GM12892 (cell line): Measurements from ENCODE around the gene PGP.

Experiments
- DNase-seq: peaks from one replicate; pipeline ENCODE4 v3.0.0; 2011; ENCODE audit not compliant: insufficient read length
- FAIRE-seq: peaks from 2 replicates; lab custom pipeline; 2011; peaks lifted over from hg19 to GRCh38; lab: Jason Lieb, UNC
- POLR2A ChIP-seq: IDR thresholded peaks from 2 replicates; pipeline ENCODE4 v1.6.1; 2011; ENCODE audit warnings: low read depth, low read length, control low read depth
- POLR2AphosphoS5 ChIP-seq: IDR thresholded peaks from 2 replicates; pipeline ENCODE4 v1.6.1; 2011; ENCODE audit warnings: low read depth, low read length, control low read depth
- TAF1 ChIP-seq: IDR thresholded peaks from 2 replicates; pipeline ENCODE4 v1.6.1; 2011; ENCODE audit warnings: low read depth, mild to moderate bottlenecking, control low read depth, low read length, borderline replicate concordance

Gene PGP

DNA sequence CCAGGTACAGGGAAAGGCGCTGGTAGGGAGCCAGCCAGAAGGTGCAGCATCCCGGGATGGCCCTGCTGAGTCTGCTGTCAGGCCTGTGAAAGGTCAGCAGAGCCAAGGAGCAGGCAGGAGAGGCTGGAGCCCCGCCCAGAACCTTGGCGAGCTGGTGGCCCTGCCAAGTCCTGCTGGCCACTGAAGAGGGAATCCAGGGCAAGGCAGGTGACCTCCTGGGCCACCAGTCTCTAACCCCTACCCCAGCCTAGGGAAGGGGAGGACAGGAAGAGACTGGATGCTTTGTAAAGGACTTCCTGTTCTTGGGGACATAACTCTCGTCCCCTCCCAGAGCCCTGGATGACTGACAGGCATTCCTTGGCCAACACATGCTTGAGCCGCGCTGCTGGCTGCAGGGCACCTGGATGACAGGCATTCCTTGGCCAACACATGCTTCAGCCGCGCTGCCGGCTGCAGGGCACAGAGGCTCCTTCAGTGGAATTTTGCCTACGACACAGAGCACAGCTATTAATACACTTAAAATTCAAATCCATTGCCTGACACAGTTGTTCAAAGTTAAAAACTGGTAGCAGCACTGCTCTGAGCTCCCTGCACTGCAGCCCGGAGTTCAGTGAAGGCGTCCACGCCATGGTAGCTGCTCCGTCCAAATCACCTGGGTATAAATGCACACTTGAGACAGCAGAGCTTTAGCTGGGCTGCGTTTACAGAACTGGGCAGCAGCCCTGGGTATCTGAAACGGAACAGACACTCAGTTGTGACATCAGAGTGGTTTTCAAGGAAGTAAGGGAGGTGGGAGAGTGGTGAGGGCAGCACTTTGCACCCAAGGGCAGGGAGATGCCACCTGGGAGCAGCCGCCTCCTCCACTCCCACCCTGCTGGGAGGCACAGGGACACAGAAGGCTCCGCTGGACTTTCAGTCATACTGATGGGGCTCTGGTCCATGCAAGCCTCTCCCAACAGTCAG is 2.0 kb downstream of the PGP start:
- no peak for DNase-seq
- no peak for FAIRE-seq
- no peak for TF ChIP-seq TAF1
- TF ChIP-seq POLR2A = peak; percentile 38
- no peak for TF ChIP-seq POLR2AphosphoS5

DNA sequence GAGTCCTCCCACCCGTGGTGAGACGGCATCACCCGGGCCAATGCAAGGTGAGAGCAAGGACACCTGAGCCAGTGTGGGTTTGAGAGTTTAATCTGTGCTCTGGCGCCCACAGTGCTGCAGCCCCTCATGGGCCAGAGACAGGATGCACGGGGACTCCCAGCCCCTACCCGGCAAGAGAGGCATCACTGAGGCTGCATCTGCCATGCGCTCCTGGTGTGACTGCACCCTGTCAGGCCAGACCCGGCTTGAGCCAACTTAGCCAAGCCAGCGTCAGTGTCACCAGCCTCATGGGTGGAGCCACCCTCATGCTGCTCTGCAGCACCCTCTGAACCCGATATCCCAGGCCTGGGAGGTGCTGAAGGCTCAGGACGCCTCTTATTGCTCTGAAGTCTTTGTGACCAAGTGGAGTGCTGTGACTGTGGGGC is 2.7 kb downstream of the PGP start:
- TF ChIP-seq TAF1 = no peak
- TF ChIP-seq POLR2A = no peak
- no peak for TF ChIP-seq POLR2AphosphoS5
- DNase-seq (no peak), FAIRE-seq (no peak)

DNA sequence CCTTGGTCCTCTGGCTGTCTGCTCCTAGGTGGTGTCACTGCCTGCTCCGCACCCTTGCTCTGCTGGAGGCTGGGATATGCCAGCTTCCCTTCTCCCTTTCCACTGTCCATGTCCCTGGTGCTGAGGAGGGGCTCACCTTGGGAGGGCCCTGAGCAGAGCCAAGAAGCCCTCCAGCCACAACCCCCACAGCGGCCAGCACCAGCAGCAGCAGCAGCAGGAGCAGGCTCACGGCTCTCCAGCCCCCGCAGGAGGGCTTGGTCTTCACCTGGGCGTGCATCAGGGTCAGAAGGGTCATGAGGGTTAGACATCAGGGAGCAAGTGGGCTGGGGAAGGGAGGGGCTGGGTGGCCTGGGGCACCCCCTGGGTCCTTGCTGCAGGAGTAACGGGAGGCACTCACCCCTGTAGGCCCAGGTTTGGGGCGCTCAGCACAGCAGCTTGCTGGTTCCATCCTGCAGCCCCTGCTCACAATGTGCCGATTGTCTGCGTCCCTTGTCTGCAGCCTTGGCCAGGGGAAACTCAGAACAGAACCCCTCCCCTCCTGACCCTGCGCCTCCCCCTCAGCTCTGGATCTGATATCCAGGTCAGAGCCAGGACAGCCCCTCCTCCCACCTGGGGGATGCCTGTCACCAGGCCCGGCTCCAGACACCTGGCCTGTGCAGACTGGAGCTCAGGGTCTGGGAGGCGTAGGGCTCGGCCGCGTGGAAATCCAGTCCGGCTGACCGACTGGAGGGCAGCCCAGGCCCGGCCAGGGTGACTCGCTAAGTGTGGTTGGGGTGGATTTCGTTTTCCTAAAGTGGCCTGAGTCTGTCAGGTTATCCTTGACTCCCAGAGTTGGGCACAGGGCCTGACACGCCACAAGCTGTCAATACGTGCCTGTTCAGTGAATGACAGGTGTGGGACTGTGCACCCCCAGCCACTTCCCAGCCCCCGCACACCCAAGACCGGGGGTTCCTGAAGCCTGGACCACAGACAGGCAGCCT is 4.0 kb downstream of the PGP start, which contains the start of gene BRICD5:
Gene BRICD5, minus strand, starts transcription at position 478 of the 980 bp plus-strand sequence. Its CDS starts 30 bp downstream, at position 448.
- FAIRE-seq = no peak
- DNase-seq = no peak
- peak; percentile 13; the same call in 1 of the 2 replicates for TF ChIP-seq POLR2A
- TF ChIP-seq TAF1 = no peak
- TF ChIP-seq POLR2AphosphoS5 = peak; percentile 11; the same call in 1 of the 2 replicates

DNA sequence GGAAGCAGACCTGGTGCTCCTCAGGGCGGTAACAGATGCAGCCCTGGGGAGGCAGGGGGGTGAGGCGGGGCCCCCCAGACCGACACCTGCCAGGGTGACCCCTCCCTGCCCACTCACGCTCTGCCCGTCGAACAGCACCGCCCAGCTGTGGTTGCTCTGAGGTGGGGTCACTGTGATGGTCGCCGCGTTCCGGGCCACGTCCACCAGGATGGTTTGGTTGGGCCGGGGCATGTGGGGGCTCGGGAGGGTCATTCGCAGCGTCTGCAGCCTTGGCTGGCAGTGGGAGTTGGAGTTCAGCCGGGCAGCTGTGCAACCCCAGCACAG is 4.7 kb downstream of the PGP start:
- DNase-seq (no peak), FAIRE-seq (no peak)
- TF ChIP-seq POLR2AphosphoS5 (no peak), TAF1 (no peak), POLR2A (no peak)

DNA sequence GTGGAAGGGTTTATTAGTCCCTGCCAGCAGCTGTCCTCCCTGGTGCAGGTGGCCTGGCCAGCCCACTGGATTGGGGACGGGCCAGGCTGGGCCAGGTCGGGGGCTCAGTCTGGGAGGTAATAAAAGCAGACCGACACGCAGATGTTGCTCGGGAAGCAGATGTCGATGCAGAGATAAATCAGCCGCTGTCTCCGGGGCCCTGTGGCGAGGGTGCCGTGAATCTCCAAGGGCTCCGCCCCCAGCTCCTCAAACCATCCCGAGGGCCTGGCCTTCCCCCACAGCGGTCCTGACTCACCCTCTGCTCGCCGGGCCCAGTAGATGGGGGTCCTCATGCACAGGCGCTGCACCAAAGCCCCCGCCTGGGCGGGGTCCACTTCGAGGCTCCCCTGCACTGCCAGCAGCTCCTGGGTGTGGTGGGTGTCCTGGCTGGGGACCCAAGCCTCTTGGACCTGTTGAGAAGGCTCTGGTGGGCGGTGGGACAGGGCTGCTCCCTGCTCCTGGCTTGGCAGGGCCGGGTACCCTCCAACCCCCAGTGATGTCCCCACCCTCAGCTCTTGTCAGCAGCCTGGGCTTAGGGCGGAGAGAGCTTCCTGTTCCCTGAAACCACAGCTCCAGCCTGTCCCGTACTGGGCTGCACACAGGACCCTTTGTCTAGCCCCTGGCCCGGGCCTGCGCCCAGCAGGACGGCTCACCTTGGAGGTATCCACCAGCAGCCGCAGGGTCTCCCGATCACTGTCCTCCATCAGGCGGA is 5.2 kb downstream of the PGP start:
- FAIRE-seq = no peak
- TF ChIP-seq TAF1 (no peak), POLR2AphosphoS5 (no peak), POLR2A (no peak)
- DNase-seq = no peak

DNA sequence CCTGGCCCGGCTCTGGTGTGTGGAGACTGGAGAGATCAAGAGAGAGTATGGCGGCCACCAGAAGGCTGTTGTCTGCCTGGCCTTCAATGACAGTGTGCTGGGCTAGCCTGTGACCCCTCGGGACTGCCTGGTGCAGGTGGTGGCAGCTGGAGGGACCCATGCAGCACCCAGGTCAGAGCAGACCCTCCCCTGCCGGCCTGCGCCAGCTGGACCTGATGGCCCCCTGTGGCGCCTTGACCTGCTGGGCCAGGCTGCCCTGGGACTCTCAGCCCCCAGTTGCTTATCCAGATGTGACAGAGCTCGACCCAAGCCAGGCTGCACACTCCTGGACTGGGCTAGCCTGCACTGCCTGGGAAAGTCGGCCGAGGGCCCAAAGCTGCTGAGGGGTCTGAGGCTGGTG is 5.9 kb downstream of the PGP start:
- no peak for TF ChIP-seq TAF1
- no peak for TF ChIP-seq POLR2AphosphoS5
- no peak for TF ChIP-seq POLR2A
- no peak for DNase-seq
- no peak for FAIRE-seq

DNA sequence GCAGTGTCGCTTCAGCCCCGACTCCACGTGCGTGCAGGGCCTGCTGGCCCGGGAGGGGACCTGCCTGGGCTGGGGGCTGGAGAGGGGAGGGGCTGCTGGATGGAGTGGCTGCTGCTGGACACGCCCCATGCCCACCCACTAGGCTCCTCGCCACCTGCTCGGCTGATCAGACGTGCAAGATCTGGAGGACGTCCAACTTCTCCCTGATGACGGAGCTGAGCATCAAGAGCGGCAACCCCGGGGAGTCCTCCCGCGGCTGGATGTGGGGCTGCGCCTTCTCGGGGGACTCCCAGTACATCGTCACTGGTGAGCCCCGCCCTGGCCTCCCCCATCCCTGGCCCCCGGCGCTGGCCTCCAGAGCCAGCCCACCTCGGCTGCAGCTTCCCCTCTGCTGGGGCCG is 6.3 kb downstream of the PGP start:
- DNase-seq = no peak
- FAIRE-seq = no peak
- TF ChIP-seq POLR2A (no peak), TAF1 (no peak), POLR2AphosphoS5 (no peak)

DNA sequence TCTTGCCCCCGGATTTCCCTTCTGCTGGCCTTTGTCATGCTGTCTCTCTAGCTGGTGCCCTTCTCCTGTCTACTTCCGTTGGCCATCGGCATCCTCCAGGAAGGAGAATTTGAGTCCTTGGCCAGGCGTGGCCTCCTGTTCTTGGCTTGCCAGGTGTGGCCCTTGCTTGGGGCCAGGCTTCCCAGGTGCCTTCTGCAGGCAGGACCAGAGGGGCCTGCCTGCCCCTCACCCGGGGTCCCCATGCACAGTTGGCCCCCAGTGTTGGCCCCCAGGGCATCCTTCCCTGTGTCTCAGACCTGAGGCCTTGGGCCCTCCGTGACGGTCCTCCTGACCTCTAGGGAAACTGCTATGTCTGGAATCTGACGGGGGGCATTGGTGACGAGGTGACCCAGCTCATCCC is 6.8 kb downstream of the PGP start:
- DNase-seq = no peak
- FAIRE-seq = no peak
- TF ChIP-seq TAF1 = no peak
- no peak for TF ChIP-seq POLR2A
- TF ChIP-seq POLR2AphosphoS5 = no peak

DNA sequence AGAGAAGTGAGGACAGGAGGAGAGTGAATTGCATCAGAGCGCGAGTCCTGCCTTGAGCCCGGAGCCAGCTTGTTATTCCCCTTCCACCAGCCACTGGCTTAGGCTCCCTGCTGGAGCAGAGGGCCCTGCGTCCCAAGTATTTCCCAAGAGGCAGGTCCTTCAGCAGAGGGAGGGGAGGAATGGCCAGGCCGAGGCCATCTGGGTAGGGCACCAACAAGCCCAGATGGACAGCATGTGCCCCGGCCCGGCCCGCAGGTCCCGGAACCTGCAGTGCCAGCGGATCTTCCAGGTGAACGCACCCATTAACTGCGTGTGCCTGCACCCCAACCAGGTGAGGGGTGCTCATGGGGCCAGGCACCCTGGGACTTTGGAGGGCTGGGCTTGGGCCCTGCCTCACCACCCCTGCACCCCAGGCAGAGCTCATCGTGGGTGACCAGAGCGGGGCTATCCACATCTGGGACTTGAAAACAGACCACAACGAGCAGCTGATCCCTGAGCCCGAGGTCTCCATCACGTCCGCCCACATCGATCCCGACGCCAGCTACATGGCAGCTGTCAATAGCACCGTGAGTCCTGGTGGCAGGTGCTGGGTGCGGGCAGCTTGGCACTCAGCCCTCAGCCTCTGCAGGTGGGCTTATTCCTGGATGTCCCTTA is 7.7 kb downstream of the PGP start:
- no peak for DNase-seq
- no peak for FAIRE-seq
- no peak for TF ChIP-seq POLR2AphosphoS5
- no peak for TF ChIP-seq TAF1
- no peak for TF ChIP-seq POLR2A

DNA sequence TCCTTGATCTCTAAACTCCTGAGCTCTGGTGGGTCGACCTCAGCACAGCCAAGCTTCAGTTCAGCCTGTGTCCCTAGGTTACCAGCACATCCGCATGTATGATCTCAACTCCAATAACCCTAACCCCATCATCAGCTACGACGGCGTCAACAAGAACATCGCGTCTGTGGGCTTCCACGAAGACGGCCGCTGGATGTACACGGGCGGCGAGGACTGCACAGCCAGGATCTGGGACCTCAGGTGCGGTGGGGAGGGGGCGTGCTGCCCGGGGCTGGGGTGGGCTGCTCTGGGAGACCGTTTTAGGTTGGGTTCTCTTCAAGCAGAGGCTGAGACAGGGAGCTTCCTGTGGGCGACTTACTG is 8.2 kb downstream of the PGP start:
- TF ChIP-seq POLR2A (no peak), POLR2AphosphoS5 (no peak), TAF1 (no peak)
- no peak for DNase-seq
- peak; percentile 61 for FAIRE-seq

DNA sequence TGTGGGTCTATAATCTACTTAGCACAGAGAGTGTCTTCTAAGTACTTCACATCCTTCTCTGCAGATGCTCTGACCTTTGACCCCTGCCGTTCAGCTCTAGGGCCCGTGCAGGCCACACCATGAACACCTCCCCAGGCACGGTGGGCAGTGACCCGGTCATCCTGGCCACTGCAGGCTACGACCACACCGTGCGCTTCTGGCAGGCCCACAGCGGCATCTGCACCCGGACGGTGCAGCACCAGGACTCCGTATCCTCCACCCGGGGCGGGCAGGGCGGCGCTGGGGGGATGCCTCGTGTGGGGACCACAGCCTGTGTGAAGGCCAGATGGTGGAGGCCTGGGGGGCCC is 8.7 kb downstream of the PGP start:
- no peak for TF ChIP-seq TAF1
- TF ChIP-seq POLR2AphosphoS5 = no peak
- TF ChIP-seq POLR2A = no peak
- FAIRE-seq = no peak
- no peak for DNase-seq
